Frontal cortex (tissue), 4 donors: ENCODE measurements around the gene MBNL1. TPM values are rescaled to one million over a fixed set of nuclear protein-coding genes. Genes with fewer than 3 reads are reported as not detected.
A peak's percentile ranks its signal among the peaks of the same experiment; 100 is the strongest.

Experiments
- DNase-seq, 2 donors: peaks; one replicate each; pipeline ENCODE4 v3.0.0; 2012; ENCODE audit warnings: low spot score in 2 of 2
- FAIRE-seq: peaks from 2 replicates; lab custom pipeline; 2012; peaks lifted over from hg19 to GRCh38; lab: Jason Lieb, UNC
- total RNA-seq: library from RNA; depleted of rRNA; stranded (reverse); fragments of >200 nt; gene quantifications from one replicate; pipeline ENCODE4 v1.2.3, GENCODE V29; 2014
- donor health status: control.
- donor health status: control.
- donor health status: control.

MBNL1 gene
- total RNA-seq, result 44.0 TPM

- no peak for FAIRE-seq
- peak; percentile 56 to 68 for DNase-seq
These were observed at the start of gene MBNL1 for GRCh38 chr3:152268555-152269055. MBNL1 (plus strand) TSS chr3:152268929; CDS start chr3:152300194, 31,265 bp downstream.

GRCh38 chr3:152219216-152219615 is 49.5 kb upstream of the MBNL1 start:
- FAIRE-seq, result no peak

GRCh38 chr3:152219769-152220255 is 48.9 kb upstream of the MBNL1 start:
- FAIRE-seq (no peak), DNase-seq (no peak)

More at GRCh38 chr3:152219216-152219615, 49.5 kb upstream of the MBNL1 start:
- no peak for DNase-seq

- DNase-seq, result peak in 1 of 2 donors; percentile 30
These were observed 46.4 kb upstream of the MBNL1 start for GRCh38 chr3:152222327-152222726.

GRCh38 chr3:152225201-152225600 is 43.5 kb upstream of the MBNL1 start:
- FAIRE-seq (no peak), DNase-seq (no peak)

More at GRCh38 chr3:152222327-152222726, 46.4 kb upstream of the MBNL1 start:
- no peak for FAIRE-seq

GRCh38 chr3:152226176-152226575 is 42.6 kb upstream of the MBNL1 start:
- DNase-seq, result no peak
- no peak for FAIRE-seq

GRCh38 chr3:152227027-152227426 is 41.7 kb upstream of the MBNL1 start:
- DNase-seq, result no peak
- FAIRE-seq, result no peak

GRCh38 chr3:152229692-152230091 is 39.0 kb upstream of the MBNL1 start:
- no peak for DNase-seq

GRCh38 chr3:152230370-152230769 is 38.4 kb upstream of the MBNL1 start:
- DNase-seq (no peak), FAIRE-seq (no peak)

More at GRCh38 chr3:152229692-152230091, 39.0 kb upstream of the MBNL1 start:
- FAIRE-seq, result no peak

GRCh38 chr3:152232001-152232400 is 36.7 kb upstream of the MBNL1 start:
- FAIRE-seq (no peak), DNase-seq (no peak)

- FAIRE-seq (no peak), DNase-seq (no peak)
These were observed 36.0 kb upstream of the MBNL1 start for GRCh38 chr3:152232679-152233078.

- no peak for FAIRE-seq
- no peak for DNase-seq
These were observed 33.9 kb upstream of the MBNL1 start for GRCh38 chr3:152234657-152235375.

- no peak for DNase-seq
- no peak for FAIRE-seq
These were observed 32.9 kb upstream of the MBNL1 start for GRCh38 chr3:152235709-152236298.

GRCh38 chr3:152236716-152237115 is 32.0 kb upstream of the MBNL1 start:
- no peak for DNase-seq
- no peak for FAIRE-seq

- DNase-seq (no peak), FAIRE-seq (no peak)
These were observed 27.3 kb upstream of the MBNL1 start for GRCh38 chr3:152241142-152242017.

- DNase-seq (no peak), FAIRE-seq (no peak)
These were observed 25.4 kb upstream of the MBNL1 start for GRCh38 chr3:152243301-152243711.

GRCh38 chr3:152243721-152244516 is 24.8 kb upstream of the MBNL1 start:
- DNase-seq, result no peak
- FAIRE-seq, result no peak

GRCh38 chr3:152244517-152244888 is 24.2 kb upstream of the MBNL1 start:
- FAIRE-seq, result no peak

GRCh38 chr3:152245498-152246170 is 23.1 kb upstream of the MBNL1 start:
- DNase-seq (no peak), FAIRE-seq (no peak)

More at GRCh38 chr3:152244517-152244888, 24.2 kb upstream of the MBNL1 start:
- no peak for DNase-seq
